ENCODE data around the gene RNF34. TPM values are rescaled to one million over a fixed set of nuclear protein-coding genes. Genes with fewer than 3 reads are reported as not detected.
A peak's percentile ranks its signal among the peaks of the same experiment; 100 is the strongest.

RNF34 gene
- total RNA-seq, 2 donors from 2014 or later: 55.5 to 55.8 TPM

- H3K27me3 ChIP-seq (replicated peaks; ENCODE audit: insufficient read depth): no peaks in the 10 kb centered on the region
- TF ChIP-seq, protein P1, sequence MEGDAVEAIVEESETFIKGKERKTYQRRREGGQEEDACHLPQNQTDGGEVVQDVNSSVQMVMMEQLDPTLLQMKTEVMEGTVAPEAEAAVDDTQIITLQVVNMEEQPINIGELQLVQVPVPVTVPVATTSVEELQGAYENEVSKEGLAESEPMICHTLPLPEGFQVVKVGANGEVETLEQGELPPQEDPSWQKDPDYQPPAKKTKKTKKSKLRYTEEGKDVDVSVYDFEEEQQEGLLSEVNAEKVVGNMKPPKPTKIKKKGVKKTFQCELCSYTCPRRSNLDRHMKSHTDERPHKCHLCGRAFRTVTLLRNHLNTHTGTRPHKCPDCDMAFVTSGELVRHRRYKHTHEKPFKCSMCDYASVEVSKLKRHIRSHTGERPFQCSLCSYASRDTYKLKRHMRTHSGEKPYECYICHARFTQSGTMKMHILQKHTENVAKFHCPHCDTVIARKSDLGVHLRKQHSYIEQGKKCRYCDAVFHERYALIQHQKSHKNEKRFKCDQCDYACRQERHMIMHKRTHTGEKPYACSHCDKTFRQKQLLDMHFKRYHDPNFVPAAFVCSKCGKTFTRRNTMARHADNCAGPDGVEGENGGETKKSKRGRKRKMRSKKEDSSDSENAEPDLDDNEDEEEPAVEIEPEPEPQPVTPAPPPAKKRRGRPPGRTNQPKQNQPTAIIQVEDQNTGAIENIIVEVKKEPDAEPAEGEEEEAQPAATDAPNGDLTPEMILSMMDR (IDR thresholded peaks at IDR 0.05): no peak
- no peaks in the 10 kb centered on the region for H3K9me3 ChIP-seq
- DNase-seq (ENCODE audit: low spot score): no peak
- H3K36me3 ChIP-seq: no peaks in the 10 kb centered on the region
- H3K4me3 ChIP-seq: peak overlapping the region; percentile 54
- no peak overlapping the region for H3K27ac ChIP-seq
- peaks cover 0 to 2% of the 10 kb centered on the region in 2 donors for H3K4me1 ChIP-seq (ENCODE audit: control insufficient read depth in 1 of 2, low read depth in 2 of 2)
- no peak for ATAC-seq (ENCODE audit: insufficient number of reproducible peaks, low FRiP score, low read depth)
Observed at GRCh38 chr12:121391619-121392324, 8.1 kb upstream of the RNF34 start.

DNA sequence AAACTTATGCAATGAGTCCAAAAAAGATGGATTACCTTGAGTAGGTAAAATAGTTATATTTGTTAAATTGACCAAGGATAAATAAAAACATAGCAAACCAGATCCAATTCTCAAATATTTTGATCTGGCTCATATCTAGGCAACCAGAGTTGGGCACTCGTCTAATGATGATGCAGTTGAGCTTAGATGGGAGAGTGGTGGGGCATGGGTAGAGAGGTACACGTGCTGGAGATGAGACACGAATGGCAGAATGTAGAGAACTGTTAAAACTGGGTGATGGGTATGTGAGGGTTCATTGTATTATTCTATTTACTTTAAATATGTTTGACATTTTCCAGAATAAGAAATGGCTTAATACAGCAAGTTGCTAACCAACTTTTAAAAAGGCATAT is 7.6 kb upstream of the RNF34 start:
- H3K27ac ChIP-seq: no peak overlapping the region

GRCh38 chr12:121397521-121397920 is 2.4 kb upstream of the RNF34 start:
- TF ChIP-seq, protein P1 (IDR thresholded peaks at IDR 0.05): no peak
- Histone ChIP-seq H3K36me3 (no peaks in the 10 kb centered on the region), H3K27ac (no peak overlapping the region), H3K9me3 (no peaks in the 10 kb centered on the region), H3K4me1 (ENCODE audit: control insufficient read depth in 1 of 2, low read depth in 2 of 2) (peaks cover 13 to 26% of the 10 kb centered on the region in 2 donors), H3K4me3 (no peak overlapping the region), H3K27me3 (replicated peaks; ENCODE audit: insufficient read depth) (no peaks in the 10 kb centered on the region)
- no peak for DNase-seq (ENCODE audit: low spot score)
- no peak for ATAC-seq (ENCODE audit: insufficient number of reproducible peaks, low FRiP score, low read depth)

More for the DNA sequence above, 7.6 kb upstream of the RNF34 start:
- Histone ChIP-seq H3K9me3 (no peaks in the 10 kb centered on the region), H3K27me3 (replicated peaks; ENCODE audit: insufficient read depth) (no peaks in the 10 kb centered on the region), H3K4me1 (ENCODE audit: control insufficient read depth in 1 of 2, low read depth in 2 of 2) (peaks cover 0 to 2% of the 10 kb centered on the region in 2 donors), H3K4me3 (no peak overlapping the region), H3K36me3 (no peaks in the 10 kb centered on the region)
- TF ChIP-seq, protein P1 (IDR thresholded peaks at IDR 0.05): no peak
- DNase-seq (ENCODE audit: low spot score) (no peak), ATAC-seq (ENCODE audit: insufficient number of reproducible peaks, low FRiP score, low read depth) (no peak)

DNA sequence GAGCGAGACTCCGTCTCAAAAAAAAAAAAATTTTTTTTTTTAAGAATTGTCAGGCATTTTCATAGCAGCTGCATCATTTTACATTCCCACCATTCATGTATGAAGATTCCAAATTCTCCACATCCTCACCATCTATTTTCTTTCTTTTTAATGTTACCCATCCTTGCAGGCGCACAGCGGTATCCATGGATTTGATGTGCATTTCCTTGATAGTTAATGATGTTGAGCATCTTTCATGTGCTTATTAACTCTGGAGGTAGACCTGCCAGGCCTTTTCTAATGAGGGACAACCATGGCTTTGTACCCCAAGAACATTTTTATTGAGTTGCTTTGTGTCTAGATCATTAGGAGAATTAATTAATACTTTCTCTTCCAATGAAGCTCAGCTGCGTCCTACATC is 1.6 kb upstream of the RNF34 start:
- TF ChIP-seq, protein P1 (IDR thresholded peaks at IDR 0.05): no peak
- Histone ChIP-seq H3K36me3 (no peaks in the 10 kb centered on the region), H3K27ac (no peak overlapping the region), H3K4me1 (ENCODE audit: control insufficient read depth in 1 of 2, low read depth in 2 of 2) (peaks cover 13 to 26% of the 10 kb centered on the region in 2 donors), H3K27me3 (replicated peaks; ENCODE audit: insufficient read depth) (no peaks in the 10 kb centered on the region), H3K4me3 (no peak overlapping the region), H3K9me3 (no peaks in the 10 kb centered on the region)
- DNase-seq (ENCODE audit: low spot score) (no peak), ATAC-seq (ENCODE audit: insufficient number of reproducible peaks, low FRiP score, low read depth) (no peak)

GRCh38 chr12:121400332-121401139 is 618 bp downstream of the RNF34 start:
- Histone ChIP-seq H3K9me3 (no peaks in the 10 kb centered on the region), H3K27me3 (replicated peaks; ENCODE audit: insufficient read depth) (no peaks in the 10 kb centered on the region), H3K4me3 (peak overlapping the region; percentile 76), H3K4me1 (ENCODE audit: control insufficient read depth in 1 of 2, low read depth in 2 of 2) (peaks cover 13 to 26% of the 10 kb centered on the region in 2 donors), H3K36me3 (peaks cover 5% of the 10 kb centered on the region), H3K27ac (peak overlapping the region; percentile 72 to 87)
- no peak for DNase-seq (ENCODE audit: low spot score)
- TF ChIP-seq, protein P1 (IDR thresholded peaks at IDR 0.05): no peak
- peak; percentile 29 for ATAC-seq (ENCODE audit: insufficient number of reproducible peaks, low FRiP score, low read depth)
